22Rv1 (cell line): ENCODE results near the gene NMNAT3.

Experiments used
- ZFX ChIP-seq: fragments of 450-650 bp; IDR thresholded peaks from 2 replicates; pipeline ENCODE4 v1.6.1; 2017; ENCODE audit warnings: antibody characterized with exemption, borderline replicate concordance
- TF ChIP-seq, protein P1 (sequence below): fragments of 450-650 bp; IDR thresholded peaks from 2 replicates; pipeline ENCODE4 v1.5.1; 2017; ENCODE audit warnings: mild to moderate bottlenecking

DNA sequence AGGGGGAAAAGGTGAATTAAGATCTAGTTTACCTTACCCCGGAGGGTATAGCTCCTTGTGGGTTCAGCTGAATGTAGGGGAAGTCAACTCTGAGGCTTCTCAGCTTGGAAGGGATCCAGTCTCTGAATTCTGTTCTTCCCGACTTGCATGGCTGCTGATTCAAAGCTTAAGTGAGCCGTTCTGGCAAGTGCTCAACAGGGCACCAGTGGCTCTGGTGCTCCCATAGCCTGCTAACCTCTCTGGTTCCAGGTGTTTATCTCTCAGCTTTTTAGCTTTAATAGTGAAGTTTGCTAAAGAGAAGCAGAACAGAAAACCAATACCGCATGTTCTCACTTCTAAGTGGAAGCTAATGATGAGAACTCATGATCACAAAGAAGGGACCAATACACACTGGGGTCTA, 92.0 kb downstream of the NMNAT3 start:
- TF ChIP-seq, protein P1, sequence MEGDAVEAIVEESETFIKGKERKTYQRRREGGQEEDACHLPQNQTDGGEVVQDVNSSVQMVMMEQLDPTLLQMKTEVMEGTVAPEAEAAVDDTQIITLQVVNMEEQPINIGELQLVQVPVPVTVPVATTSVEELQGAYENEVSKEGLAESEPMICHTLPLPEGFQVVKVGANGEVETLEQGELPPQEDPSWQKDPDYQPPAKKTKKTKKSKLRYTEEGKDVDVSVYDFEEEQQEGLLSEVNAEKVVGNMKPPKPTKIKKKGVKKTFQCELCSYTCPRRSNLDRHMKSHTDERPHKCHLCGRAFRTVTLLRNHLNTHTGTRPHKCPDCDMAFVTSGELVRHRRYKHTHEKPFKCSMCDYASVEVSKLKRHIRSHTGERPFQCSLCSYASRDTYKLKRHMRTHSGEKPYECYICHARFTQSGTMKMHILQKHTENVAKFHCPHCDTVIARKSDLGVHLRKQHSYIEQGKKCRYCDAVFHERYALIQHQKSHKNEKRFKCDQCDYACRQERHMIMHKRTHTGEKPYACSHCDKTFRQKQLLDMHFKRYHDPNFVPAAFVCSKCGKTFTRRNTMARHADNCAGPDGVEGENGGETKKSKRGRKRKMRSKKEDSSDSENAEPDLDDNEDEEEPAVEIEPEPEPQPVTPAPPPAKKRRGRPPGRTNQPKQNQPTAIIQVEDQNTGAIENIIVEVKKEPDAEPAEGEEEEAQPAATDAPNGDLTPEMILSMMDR = no peak
- TF ChIP-seq ZFX = no peak
